ENCODE results near the gene AKR1C8.
"Not testable (repeated sequence)": the region's sequence is repeated elsewhere in the genome, so short reads cannot be mapped to it uniquely, and the experiment has no call there.

Gene AKR1C8

DNA sequence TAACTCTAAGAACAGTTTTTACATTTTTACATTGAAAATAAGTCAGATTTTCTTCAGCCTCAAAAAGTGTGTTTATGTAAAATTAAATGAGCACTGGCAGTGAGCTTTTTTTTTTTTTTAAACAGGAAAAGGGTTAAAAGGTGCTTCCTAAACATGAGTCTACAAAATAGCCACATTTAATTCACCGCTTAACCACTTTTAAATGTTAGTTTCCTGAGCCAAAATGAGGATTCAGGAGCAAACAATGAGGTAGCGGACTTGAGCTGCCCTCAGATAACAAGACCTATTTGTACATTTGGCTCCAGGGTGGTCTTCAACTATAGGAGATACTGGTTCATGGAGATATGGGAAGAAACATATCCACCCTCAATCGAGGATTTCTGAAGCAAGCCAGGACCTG is 67.9 kb downstream of the AKR1C8 start:
- H3K9ac ChIP-seq (ENCODE audit: low read length): no peak overlapping the region
- H2BK12ac ChIP-seq (ENCODE audit: low read length): no peak overlapping the region
- H4K12ac ChIP-seq (ENCODE audit: low read depth, low read length): no peak overlapping the region
- H3K36me3 ChIP-seq (ENCODE audit: control insufficient read depth in 1 of 2, insufficient read depth in 2 of 2, low read length in 2 of 2): no peaks in the 10 kb centered on the region
- H4K8ac ChIP-seq (ENCODE audit: low read depth, low read length): no peak overlapping the region
- H3K9me3 ChIP-seq (ENCODE audit: insufficient read depth, low read depth, low read length): peaks cover 2% of the 10 kb centered on the region
- H3K4me1 ChIP-seq (ENCODE audit: control insufficient read depth in 1 of 2, insufficient read depth in 2 of 2, low read length in 2 of 2): no peaks in the 10 kb centered on the region
- no peak overlapping the region for H2AK5ac ChIP-seq (ENCODE audit: low read length)
- no peaks in the 10 kb centered on the region for H3K27me3 ChIP-seq (ENCODE audit: insufficient read depth, low read length)
- no peak overlapping the region for H3K18ac ChIP-seq (ENCODE audit: low read length)
- H3K4me2 ChIP-seq (ENCODE audit: low read length): no peak overlapping the region
- no peak overlapping the region for H3K23ac ChIP-seq (ENCODE audit: low read length)
- no peaks in the 10 kb centered on the region for H3K79me2 ChIP-seq (ENCODE audit: control insufficient read depth, insufficient read depth, low read length, poor library complexity)
- no peak overlapping the region for H2BK120ac ChIP-seq (ENCODE audit: insufficient read depth, low read length, poor library complexity)
- no peak overlapping the region for H3K14ac ChIP-seq (ENCODE audit: low read length)
- no peak overlapping the region for H2BK5ac ChIP-seq (ENCODE audit: low read depth, low read length, poor library complexity)
- no peak overlapping the region for H2AFZ ChIP-seq (ENCODE audit: insufficient read depth, low read length, poor library complexity)
- no peak overlapping the region for H3K4me3 ChIP-seq (ENCODE audit: low read depth, low read length)
- no peak overlapping the region for H3K4ac ChIP-seq (ENCODE audit: low read depth, low read length)
- H3K27ac ChIP-seq (ENCODE audit: low read depth, low read length): no peak overlapping the region
- DNase-seq: no peak
- WGBS (ENCODE audit: extremely low coverage, insufficient coverage, insufficient read length): no CpG with 5 or more reads among the region's 3 CpGs
- no peaks in the 10 kb centered on the region for H3K79me1 ChIP-seq (ENCODE audit: low read length)
- H4K91ac ChIP-seq (ENCODE audit: low read depth, low read length): no peak overlapping the region

- no peak overlapping the region for H2AK5ac ChIP-seq (ENCODE audit: low read length)
- no peaks in the 10 kb centered on the region for H3K79me1 ChIP-seq (ENCODE audit: low read length)
- H3K9me3 ChIP-seq (ENCODE audit: insufficient read depth, low read depth, low read length): peaks cover 2% of the 10 kb centered on the region
- no peak overlapping the region for H3K4me3 ChIP-seq (ENCODE audit: low read depth, low read length)
- no peaks in the 10 kb centered on the region for H3K4me1 ChIP-seq (ENCODE audit: control insufficient read depth in 1 of 2, insufficient read depth in 2 of 2, low read length in 2 of 2)
- no peak overlapping the region for H3K4ac ChIP-seq (ENCODE audit: low read depth, low read length)
- H2AFZ ChIP-seq (ENCODE audit: insufficient read depth, low read length, poor library complexity): no peak overlapping the region
- H3K27me3 ChIP-seq (ENCODE audit: insufficient read depth, low read length): no peaks in the 10 kb centered on the region
- no peak overlapping the region for H3K18ac ChIP-seq (ENCODE audit: low read length)
- no peak overlapping the region for H4K8ac ChIP-seq (ENCODE audit: low read depth, low read length)
- no peak overlapping the region for H3K27ac ChIP-seq (ENCODE audit: low read depth, low read length)
- no peaks in the 10 kb centered on the region for H3K79me2 ChIP-seq (ENCODE audit: control insufficient read depth, insufficient read depth, low read length, poor library complexity)
- no peak overlapping the region for H3K23ac ChIP-seq (ENCODE audit: low read length)
- no peak overlapping the region for H3K14ac ChIP-seq (ENCODE audit: low read length)
- WGBS (ENCODE audit: extremely low coverage, insufficient coverage, insufficient read length): no CpG with 5 or more reads among the region's 5 CpGs
- H2BK120ac ChIP-seq (ENCODE audit: insufficient read depth, low read length, poor library complexity): no peak overlapping the region
- DNase-seq: no peak
- no peak overlapping the region for H2BK5ac ChIP-seq (ENCODE audit: low read depth, low read length, poor library complexity)
- H4K12ac ChIP-seq (ENCODE audit: low read depth, low read length): no peak overlapping the region
- H3K36me3 ChIP-seq (ENCODE audit: control insufficient read depth in 1 of 2, insufficient read depth in 2 of 2, low read length in 2 of 2): no peaks in the 10 kb centered on the region
- no peak overlapping the region for H4K91ac ChIP-seq (ENCODE audit: low read depth, low read length)
- H2BK12ac ChIP-seq (ENCODE audit: low read length): no peak overlapping the region
- no peak overlapping the region for H3K4me2 ChIP-seq (ENCODE audit: low read length)
- no peak overlapping the region for H3K9ac ChIP-seq (ENCODE audit: low read length)
These were observed 68.3 kb downstream of the AKR1C8 start for GRCh38 chr10:5116621-5117020.

GRCh38 chr10:5109861-5110260 is 75.1 kb downstream of the AKR1C8 start:
- H2AK5ac ChIP-seq (ENCODE audit: low read length); DNase-seq; H3K79me2 ChIP-seq (ENCODE audit: control insufficient read depth, insufficient read depth, low read length, poor library complexity); H2BK12ac ChIP-seq (ENCODE audit: low read length); H4K91ac ChIP-seq (ENCODE audit: low read depth, low read length); H3K14ac ChIP-seq (ENCODE audit: low read length); H3K36me3 ChIP-seq (ENCODE audit: control insufficient read depth in 1 of 2, insufficient read depth in 2 of 2, low read length in 2 of 2); H3K9me3 ChIP-seq (ENCODE audit: insufficient read depth, low read depth, low read length); H2BK5ac ChIP-seq (ENCODE audit: low read depth, low read length, poor library complexity); H4K8ac ChIP-seq (ENCODE audit: low read depth, low read length); H3K23ac ChIP-seq (ENCODE audit: low read length); H3K9ac ChIP-seq (ENCODE audit: low read length); H3K4me2 ChIP-seq (ENCODE audit: low read length); H3K4me3 ChIP-seq (ENCODE audit: low read depth, low read length); H2BK120ac ChIP-seq (ENCODE audit: insufficient read depth, low read length, poor library complexity); H2AFZ ChIP-seq (ENCODE audit: insufficient read depth, low read length, poor library complexity); H3K4me1 ChIP-seq (ENCODE audit: control insufficient read depth in 1 of 2, insufficient read depth in 2 of 2, low read length in 2 of 2); H3K18ac ChIP-seq (ENCODE audit: low read length); H3K27me3 ChIP-seq (ENCODE audit: insufficient read depth, low read length); H4K12ac ChIP-seq (ENCODE audit: low read depth, low read length); H3K79me1 ChIP-seq (ENCODE audit: low read length); H3K4ac ChIP-seq (ENCODE audit: low read depth, low read length); H3K27ac ChIP-seq (ENCODE audit: low read depth, low read length): not testable (repeated sequence)
- no CpG with 5 or more reads among the region's 12 CpGs for WGBS (ENCODE audit: extremely low coverage, insufficient coverage, insufficient read length)

DNA sequence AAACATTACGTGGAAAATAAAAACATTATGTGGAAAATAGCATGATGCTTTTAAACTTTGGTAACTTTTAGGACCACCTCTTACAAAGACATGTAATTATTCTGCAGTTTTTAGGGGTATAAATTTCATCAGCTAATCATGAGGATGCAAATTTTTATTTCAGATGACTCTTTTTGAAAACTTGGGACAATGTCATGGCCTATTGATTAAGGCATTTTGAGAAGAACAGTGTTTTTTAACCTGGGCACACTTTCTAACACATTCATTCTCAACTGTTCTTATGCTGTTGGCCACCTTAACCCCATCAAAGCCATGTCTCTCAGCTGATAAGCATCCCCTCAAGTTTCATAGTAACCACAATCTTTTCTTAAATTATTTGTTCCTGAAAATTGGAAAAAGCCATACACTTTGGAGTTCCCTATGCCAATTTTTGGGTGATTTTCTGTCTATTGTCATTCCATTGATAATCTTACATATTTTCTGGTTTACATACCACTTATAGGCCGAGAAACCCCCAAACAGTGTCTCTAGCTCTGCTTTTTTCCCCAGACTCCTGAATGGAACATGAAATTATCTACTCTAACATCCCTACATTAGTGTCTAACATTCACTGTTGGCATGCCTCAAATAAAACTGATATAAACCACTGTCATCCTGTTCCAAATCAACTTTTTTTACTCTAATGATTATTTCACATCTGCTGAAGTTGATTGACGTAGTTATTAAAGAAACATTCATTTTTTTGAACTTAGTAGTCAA is 76.1 kb downstream of the AKR1C8 start:
- no peak overlapping the region for H4K8ac ChIP-seq (ENCODE audit: low read depth, low read length)
- no peak overlapping the region for H3K4ac ChIP-seq (ENCODE audit: low read depth, low read length)
- H3K79me2 ChIP-seq (ENCODE audit: control insufficient read depth, insufficient read depth, low read length, poor library complexity): no peaks in the 10 kb centered on the region
- no peak overlapping the region for H2BK5ac ChIP-seq (ENCODE audit: low read depth, low read length, poor library complexity)
- no peak overlapping the region for H3K9ac ChIP-seq (ENCODE audit: low read length)
- H2BK120ac ChIP-seq (ENCODE audit: insufficient read depth, low read length, poor library complexity): no peak overlapping the region
- H4K12ac ChIP-seq (ENCODE audit: low read depth, low read length): no peak overlapping the region
- H3K4me3 ChIP-seq (ENCODE audit: low read depth, low read length): no peak overlapping the region
- DNase-seq: no peak
- no peak overlapping the region for H3K18ac ChIP-seq (ENCODE audit: low read length)
- H3K27ac ChIP-seq (ENCODE audit: low read depth, low read length): no peak overlapping the region
- no CpG with 5 or more reads among the region's 3 CpGs for WGBS (ENCODE audit: extremely low coverage, insufficient coverage, insufficient read length)
- H3K23ac ChIP-seq (ENCODE audit: low read length): no peak overlapping the region
- no peaks in the 10 kb centered on the region for H3K36me3 ChIP-seq (ENCODE audit: control insufficient read depth in 1 of 2, insufficient read depth in 2 of 2, low read length in 2 of 2)
- no peak overlapping the region for H3K4me2 ChIP-seq (ENCODE audit: low read length)
- no peak overlapping the region for H2AFZ ChIP-seq (ENCODE audit: insufficient read depth, low read length, poor library complexity)
- H3K4me1 ChIP-seq (ENCODE audit: control insufficient read depth in 1 of 2, insufficient read depth in 2 of 2, low read length in 2 of 2): no peaks in the 10 kb centered on the region
- H2BK12ac ChIP-seq (ENCODE audit: low read length): no peak overlapping the region
- no peaks in the 10 kb centered on the region for H3K9me3 ChIP-seq (ENCODE audit: insufficient read depth, low read depth, low read length)
- no peaks in the 10 kb centered on the region for H3K79me1 ChIP-seq (ENCODE audit: low read length)
- H4K91ac ChIP-seq (ENCODE audit: low read depth, low read length): no peak overlapping the region
- no peak overlapping the region for H3K14ac ChIP-seq (ENCODE audit: low read length)
- H2AK5ac ChIP-seq (ENCODE audit: low read length): no peak overlapping the region
- H3K27me3 ChIP-seq (ENCODE audit: insufficient read depth, low read length): no peaks in the 10 kb centered on the region

All from trophoblast cell (in vitro differentiated cells and primary cell).